AG04449 (cell line): ENCODE data around the gene USP49.

Experiments used
- CTCF ChIA-PET: fragments of 350-600 bp; formaldehyde crosslinking; extraction: SDS; loops from one replicate; lab custom pipeline; 2021; ENCODE audit warnings: antibody characterized with exemption; lab: Yijun Ruan, JAX
- POLR2A ChIA-PET: fragments of 400-600, 350-600 bp; formaldehyde crosslinking; extraction: SDS; loops from one replicate; lab custom pipeline; 2020; ENCODE audit warnings: antibody characterized with exemption, inconsistent platforms; lab: Yijun Ruan, JAX
- DNase-seq: peaks from one replicate; pipeline ENCODE4 v3.0.0-alpha.2; 2010; ENCODE audit warnings: low read depth, low spot score
- H3K4me3 ChIP-seq: 2 replicates; pipeline ENCODE4 v1.5.1; 2011; ENCODE audit warnings: low read depth, mild to moderate bottlenecking, control low read depth, low read length
- CTCF ChIP-seq: IDR thresholded peaks from one replicate; pipeline ENCODE4 v1.5.1; 2011; ENCODE audit warnings: mild to moderate bottlenecking, moderate library complexity, low read length, control low read depth, inconsistent platforms; ENCODE audit not compliant: insufficient read depth; ENCODE audit errors: missing control alignments

The USP49 gene

GRCh38 chr6:41877051-41877680, 18.0 kb downstream of the USP49 start:
- no peak for DNase-seq
- CTCF ChIA-PET: interaction anchor here (1.1 to 3.0 kb wide), 5 partner anchors 10 to 167 kb away, joined by 4 to 7 read pairs (median 4); partner anchors contain the start of genes BYSL, MED20 and TOMM6
- TF ChIP-seq CTCF: no peak
- POLR2A ChIA-PET: interaction anchor here (0.5 to 0.6 kb wide), 2 partner anchors 19 to 77 kb away, joined by 3 read pairs; no protein-coding TSS in a partner anchor
- H3K4me3 ChIP-seq: no peak overlapping the region

GRCh38 chr6:41874741-41875140, 20.4 kb downstream of the USP49 start:
- ChIA-PET POLR2A (no interaction called here), CTCF (interaction anchor here (1.0 to 1.4 kb wide), 4 partner anchors 20 to 88 kb away, joined by 3 to 4 read pairs (median 4); partner anchors contain the start of genes BYSL and MED20)
- no peak for TF ChIP-seq CTCF
- no peak overlapping the region for H3K4me3 ChIP-seq
- DNase-seq: no peak

GRCh38 chr6:41872147-41872546, 23.0 kb downstream of the USP49 start:
- POLR2A ChIA-PET: no interaction called here

GRCh38 chr6:41871691-41872090, 23.5 kb downstream of the USP49 start:
- CTCF ChIA-PET: interaction anchor here (1.7 to 1.9 kb wide), 3 partner anchors 25 to 172 kb away, joined by 5 to 8 read pairs (median 6); partner anchors contain the start of genes BYSL and MED20

More at GRCh38 chr6:41872147-41872546, 23.0 kb downstream of the USP49 start:
- CTCF ChIA-PET: interaction anchor here (1.7 to 1.9 kb wide), 3 partner anchors 25 to 172 kb away, joined by 5 to 8 read pairs (median 6); partner anchors contain the start of genes BYSL and MED20
- no peak for DNase-seq
- TF ChIP-seq CTCF: no peak
- no peak overlapping the region for H3K4me3 ChIP-seq

GRCh38 chr6:41859356-41859755, 35.8 kb downstream of the USP49 start:
- ChIA-PET POLR2A (no interaction called here), CTCF (interaction anchor here (1.1 to 6.1 kb wide), 3 partner anchors 12 to 73 kb away, joined by 4 to 30 read pairs (median 4); partner anchors contain the start of genes BYSL and MED20)
- TF ChIP-seq CTCF: no peak
- H3K4me3 ChIP-seq: no peak overlapping the region
- no peak for DNase-seq

More at GRCh38 chr6:41871691-41872090, 23.5 kb downstream of the USP49 start:
- no peak overlapping the region for H3K4me3 ChIP-seq
- TF ChIP-seq CTCF: no peak
- DNase-seq: no peak
- POLR2A ChIA-PET: no interaction called here

GRCh38 chr6:41858703-41859102, 36.5 kb downstream of the USP49 start:
- ChIA-PET CTCF (interaction anchor here (2.0 to 6.1 kb wide), 2 partner anchors 11 to 62 kb away, joined by 8 to 30 read pairs; partner anchors contain the start of genes BYSL and MED20), POLR2A (no interaction called here)
- DNase-seq: no peak
- H3K4me3 ChIP-seq: no peak overlapping the region
- TF ChIP-seq CTCF: no peak
